Esophagus squamous epithelium (tissue), 5 donors: Measurements from ENCODE around the gene ZNF609. TPM values are rescaled to one million over a fixed set of nuclear protein-coding genes. Genes with fewer than 3 reads are reported as not detected.
"Not testable (repeated sequence)": the region's sequence is repeated elsewhere in the genome, so short reads cannot be mapped to it uniquely, and the experiment has no call there.

Experiments used
- DNase-seq: peaks from one replicate; lab custom pipeline; 2025; lab: John Stamatoyannopoulos, UW
- H3K27ac ChIP-seq, 4 donors: fragments of 200-600 bp; sonication (generic); one replicate each; pipeline ENCODE4 v1.5.1; 2016 to 2019; ENCODE audit warnings: mild to moderate bottlenecking in 1 of 4
- H3K27me3 ChIP-seq, 4 donors: fragments of 200-600 bp; sonication (generic); 1 replicate in 3 of 4; 2 replicates in 1 of 4; pipeline versions ENCODE4 v1.5.1 to v1.6.0; 2017 to 2021; ENCODE audit warnings: antibody characterized with exemption in 1 of 4
- H3K36me3 ChIP-seq, 3 donors: fragments of 200-600 bp; sonication (generic); one replicate each; pipeline ENCODE4 v1.5.1; 2016 to 2019
- H3K4me1 ChIP-seq, 3 donors: fragments of 200-600 bp; sonication (generic); one replicate each; pipeline ENCODE4 v1.5.1; 2017 to 2019
- H3K4me3 ChIP-seq, 4 donors: fragments of 200-600 bp; sonication (generic); 1 replicate in 3 of 4; 2 replicates in 1 of 4; pipeline ENCODE4 v1.5.1; 2016 to 2019; ENCODE audit warnings: mild to moderate bottlenecking in 2 of 4, moderate library complexity in 1 of 4
- H3K9me3 ChIP-seq, 3 donors: fragments of 200-600 bp; sonication (generic); one replicate each; pipeline ENCODE4 v1.5.1; 2016 to 2019
- CTCF ChIP-seq, 6 experiments: fragments of 450-650 bp in 4 of 6; fragments of 200-600 bp in 2 of 6; sonication (generic) in 2 of 6; IDR thresholded peaks; one replicate each; pipeline ENCODE4 v1.5.1; 2016 to 2019; ENCODE audit warnings: antibody characterized with exemption in 6 of 6, mild to moderate bottlenecking in 4 of 6, moderate library complexity in 4 of 6
- POLR2A ChIP-seq, 4 donors: fragments of 450-650 bp; IDR thresholded peaks; one replicate each; pipeline ENCODE4 v1.6.1; 2017; ENCODE audit warnings: antibody characterized with exemption in 4 of 4, mild to moderate bottlenecking in 4 of 4, moderate library complexity in 3 of 4
- WGBS, 2 donors: methylation state at CpG; one replicate each; pipeline ENCODE4 v1.1.5; 2018; 5-methylcytosine and 5-hydroxymethylcytosine counted together
- intact Hi-C: fragments of 100-400 bp; cut with DNase I; formaldehyde crosslinking; loops from one replicate; pipeline ENCODE4 v1.15.0; 2022
- total RNA-seq, 4 donors: library from RNA; depleted of rRNA; stranded (reverse); fragments of >200 nt; gene quantifications; one replicate each; pipeline ENCODE4 v1.1.0, GENCODE V29; 2016
- donor health status: DM: yes; HTN: yes; CAD: no.

The ZNF609 gene
- total RNA-seq, 4 donors from 2014 or later, result 10.2 to 25.2 (median 13.8) TPM

- TF ChIP-seq POLR2A (IDR thresholded peaks at IDR 0.05), result no peak
- no peak for TF ChIP-seq CTCF (IDR thresholded peaks at IDR 0.05)
- intact Hi-C loops, result no loop called here
- Histone ChIP-seq H3K9me3 (no peaks in the 10 kb centered on the region), H3K27ac (peak overlapping the region in 3 of 4 donors; percentile 34 to 77 (median 64)), H3K36me3 (no peaks in the 10 kb centered on the region), H3K4me3 (no peak overlapping the region), H3K27me3 (no peaks in the 10 kb centered on the region), H3K4me1 (peaks cover 20 to 62% (median 35%) of the 10 kb centered on the region in 3 donors)
- WGBS, 2 donors, result 62 to 72% methylated on average over 2 of the region's 2 CpGs
- no peak for DNase-seq
These were observed 163.1 kb downstream of the ZNF609 start for GRCh38 chr15:64623347-64623996.

GRCh38 chr15:64624242-64624641 is 163.9 kb downstream of the ZNF609 start:
- intact Hi-C loops, result no loop called here
- TF ChIP-seq CTCF (IDR thresholded peaks at IDR 0.05) (no peak), POLR2A (IDR thresholded peaks at IDR 0.05) (no peak)
- H3K4me1 ChIP-seq, result peaks cover 20 to 55% (median 35%) of the 10 kb centered on the region in 3 donors

GRCh38 chr15:64629063-64629462 is 168.7 kb downstream of the ZNF609 start:
- H3K36me3 ChIP-seq, result peaks cover 0 to 33% (median 0%) of the 10 kb centered on the region in 3 donors
- H3K27ac ChIP-seq, result no peak overlapping the region
- 94 to 97% methylated on average over 2 of the region's 2 CpGs for WGBS, 2 donors
- no peak for TF ChIP-seq POLR2A (IDR thresholded peaks at IDR 0.05)
- TF ChIP-seq CTCF (IDR thresholded peaks at IDR 0.05), result no peak
- no peak overlapping the region for H3K4me3 ChIP-seq
- no peaks in the 10 kb centered on the region for H3K27me3 ChIP-seq
- peaks cover 1 to 23% (median 2%) of the 10 kb centered on the region in 3 donors for H3K4me1 ChIP-seq
- H3K9me3 ChIP-seq, result no peaks in the 10 kb centered on the region
- intact Hi-C loops, result no loop called here
- no peak for DNase-seq

More at GRCh38 chr15:64624242-64624641, 163.9 kb downstream of the ZNF609 start:
- DNase-seq, result no peak
- Histone ChIP-seq H3K27me3 (no peaks in the 10 kb centered on the region), H3K9me3 (no peaks in the 10 kb centered on the region), H3K4me3 (no peak overlapping the region), H3K36me3 (no peaks in the 10 kb centered on the region), H3K27ac (peak overlapping the region in 3 of 4 donors; percentile 34 to 77 (median 64))
- 80 to 83% methylated on average over 2 of the region's 2 CpGs for WGBS, 2 donors

GRCh38 chr15:64630396-64631107 is 170.2 kb downstream of the ZNF609 start:
- no peak for TF ChIP-seq CTCF (IDR thresholded peaks at IDR 0.05)
- TF ChIP-seq POLR2A (IDR thresholded peaks at IDR 0.05), result no peak
- Histone ChIP-seq H3K4me1 (peaks cover 16 to 30% (median 17%) of the 10 kb centered on the region in 3 donors), H3K36me3 (peaks cover 0 to 33% (median 0%) of the 10 kb centered on the region in 3 donors), H3K9me3 (no peaks in the 10 kb centered on the region), H3K27me3 (no peaks in the 10 kb centered on the region), H3K27ac (no peak overlapping the region), H3K4me3 (no peak overlapping the region)
- intact Hi-C loops, result no loop called here
- DNase-seq, result no peak
- WGBS, 2 donors, result 80 to 87% methylated on average over 3 of the region's 3 CpGs

GRCh38 chr15:64632639-64633038 is 172.3 kb downstream of the ZNF609 start:
- Histone ChIP-seq H3K36me3 (peaks cover 0 to 33% (median 0%) of the 10 kb centered on the region in 3 donors), H3K4me1 (peaks cover 26 to 45% (median 28%) of the 10 kb centered on the region in 3 donors)
- H3K27ac ChIP-seq, H3K9me3 ChIP-seq, DNase-seq, intact Hi-C loops, H3K4me3 ChIP-seq, H3K27me3 ChIP-seq: not testable (repeated sequence)
- 92 to 93% methylated on average over 3 of the region's 3 CpGs for WGBS, 2 donors
